NB4 (cell line): ENCODE measurements around the gene RAB20.

Source experiments
- CTCF ChIP-seq: IDR thresholded peaks from one replicate; pipeline ENCODE4 v1.5.1; 2012; ENCODE audit warnings: low read depth, low read length
- POLR2A ChIP-seq: IDR thresholded peaks from 2 replicates; pipeline ENCODE4 v1.6.1; 2011; ENCODE audit warnings: mild to moderate bottlenecking; ENCODE audit not compliant: insufficient read length; ENCODE audit errors: extremely low read depth

- TF ChIP-seq CTCF (no peak), POLR2A (no peak)
These were observed 63.2 kb downstream of the RAB20 start for GRCh38 chr13:110498327-110498726.
